ENCODE measurements around the gene PRAME. TPM values are rescaled to one million over a fixed set of nuclear protein-coding genes. Genes with fewer than 3 reads are reported as not detected.

The PRAME gene
- total and polyA plus RNA-seq, 2 experiments from 2014 or later, result not detected

GRCh38 chr22:22531770-22532546 lies 27.1 kb downstream of the PRAME start:
- Histone ChIP-seq H4K20me1 (ENCODE audit: insufficient read depth, poor library complexity, severe bottlenecking) (no peaks in the 10 kb centered on the region), H3K27ac (no peak overlapping the region), H3K4me1 (ENCODE audit: insufficient read depth) (no peaks in the 10 kb centered on the region), H3K27me3 (no peaks in the 10 kb centered on the region), H3K4me2 (no peak overlapping the region), H3K9me2 (replicated peaks; ENCODE audit: insufficient read depth) (no peaks in the 10 kb centered on the region), H3K4me3 (no peak overlapping the region), H3K36me3 (replicated peaks; ENCODE audit: insufficient read depth, low read depth) (no peaks in the 10 kb centered on the region), H3K9me3 (ENCODE audit: low read depth) (no peaks in the 10 kb centered on the region), H2AFZ (no peak overlapping the region), H3K79me2 (no peaks in the 10 kb centered on the region)
- 82% methylated on average over 7 of the region's 7 CpGs for WGBS (ENCODE audit: low lambda C conversion rate, missing lambda C conversion rate)
- DNase-seq (ENCODE audit: low spot score), result no peak
- TF ChIP-seq EZH2phosphoT487 (IDR thresholded peaks at IDR 0.05; ENCODE audit: low read depth, severe bottlenecking, unreplicated experiment), result no peak
- no peak for TF ChIP-seq EZH2 (IDR thresholded peaks at IDR 0.05; ENCODE audit: borderline replicate concordance)
- no peak for TF ChIP-seq CTCF (IDR thresholded peaks at IDR 0.05; ENCODE audit: poor library complexity)

GRCh38 chr22:22528780-22529179 lies 30.3 kb downstream of the PRAME start:
- no peaks in the 10 kb centered on the region for H3K36me3 ChIP-seq (replicated peaks; ENCODE audit: insufficient read depth, low read depth)

DNA sequence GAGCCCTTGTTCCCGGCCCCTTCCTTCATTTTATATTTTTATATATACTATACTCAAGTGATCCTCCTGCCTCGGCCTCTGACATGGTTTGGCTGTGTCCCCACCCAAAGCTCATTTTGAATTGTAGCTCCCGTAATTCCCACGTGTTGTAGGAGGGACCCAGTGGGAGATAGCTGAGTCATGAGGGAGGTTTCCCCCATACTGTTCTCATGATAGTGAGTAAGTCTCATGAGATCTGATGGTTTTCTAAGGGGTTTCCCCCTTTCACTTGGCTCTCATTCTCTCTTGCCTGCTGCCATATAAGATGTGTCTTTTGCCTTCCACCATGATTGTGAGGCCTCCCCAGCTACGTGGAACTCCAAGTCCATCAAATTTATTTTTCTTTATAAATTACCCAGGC lies 31.8 kb downstream of the PRAME start:
- H3K79me2 ChIP-seq, result no peaks in the 10 kb centered on the region
- no peaks in the 10 kb centered on the region for H4K20me1 ChIP-seq (ENCODE audit: insufficient read depth, poor library complexity, severe bottlenecking)
- H3K9me3 ChIP-seq (ENCODE audit: low read depth), result no peaks in the 10 kb centered on the region
- WGBS (ENCODE audit: low lambda C conversion rate, missing lambda C conversion rate), result 79% methylated on average over 5 of the region's 5 CpGs
- H3K9me2 ChIP-seq (replicated peaks; ENCODE audit: insufficient read depth), result no peaks in the 10 kb centered on the region
- H2AFZ ChIP-seq, result no peak overlapping the region
- H3K4me1 ChIP-seq (ENCODE audit: insufficient read depth), result no peaks in the 10 kb centered on the region
- no peak overlapping the region for H3K27ac ChIP-seq
- no peak for TF ChIP-seq CTCF (IDR thresholded peaks at IDR 0.05; ENCODE audit: poor library complexity)
- no peak for TF ChIP-seq EZH2phosphoT487 (IDR thresholded peaks at IDR 0.05; ENCODE audit: low read depth, severe bottlenecking, unreplicated experiment)
- TF ChIP-seq EZH2 (IDR thresholded peaks at IDR 0.05; ENCODE audit: borderline replicate concordance), result no peak
- no peaks in the 10 kb centered on the region for H3K27me3 ChIP-seq
- no peak overlapping the region for H3K4me3 ChIP-seq
- H3K36me3 ChIP-seq (replicated peaks; ENCODE audit: insufficient read depth, low read depth), result no peaks in the 10 kb centered on the region
- no peak overlapping the region for H3K4me2 ChIP-seq
- no peak for DNase-seq (ENCODE audit: low spot score)

More at GRCh38 chr22:22528780-22529179, 30.3 kb downstream of the PRAME start:
- TF ChIP-seq EZH2phosphoT487 (IDR thresholded peaks at IDR 0.05; ENCODE audit: low read depth, severe bottlenecking, unreplicated experiment) (no peak), EZH2 (IDR thresholded peaks at IDR 0.05; ENCODE audit: borderline replicate concordance) (no peak), CTCF (IDR thresholded peaks at IDR 0.05; ENCODE audit: poor library complexity) (no peak)
- Histone ChIP-seq H2AFZ (no peak overlapping the region), H3K4me1 (ENCODE audit: insufficient read depth) (no peaks in the 10 kb centered on the region), H3K4me3 (no peak overlapping the region), H3K9me2 (replicated peaks; ENCODE audit: insufficient read depth) (no peaks in the 10 kb centered on the region), H3K79me2 (no peaks in the 10 kb centered on the region), H4K20me1 (ENCODE audit: insufficient read depth, poor library complexity, severe bottlenecking) (no peaks in the 10 kb centered on the region), H3K27ac (no peak overlapping the region), H3K4me2 (no peak overlapping the region), H3K9me3 (ENCODE audit: low read depth) (no peaks in the 10 kb centered on the region), H3K27me3 (no peaks in the 10 kb centered on the region)
- 64% methylated on average over 2 of the region's 2 CpGs for WGBS (ENCODE audit: low lambda C conversion rate, missing lambda C conversion rate)
- DNase-seq (ENCODE audit: low spot score), result no peak

Data from hepatocyte (in vitro differentiated cells).